ENCODE data around the gene HMOX1.

HMOX1 gene

DNA sequence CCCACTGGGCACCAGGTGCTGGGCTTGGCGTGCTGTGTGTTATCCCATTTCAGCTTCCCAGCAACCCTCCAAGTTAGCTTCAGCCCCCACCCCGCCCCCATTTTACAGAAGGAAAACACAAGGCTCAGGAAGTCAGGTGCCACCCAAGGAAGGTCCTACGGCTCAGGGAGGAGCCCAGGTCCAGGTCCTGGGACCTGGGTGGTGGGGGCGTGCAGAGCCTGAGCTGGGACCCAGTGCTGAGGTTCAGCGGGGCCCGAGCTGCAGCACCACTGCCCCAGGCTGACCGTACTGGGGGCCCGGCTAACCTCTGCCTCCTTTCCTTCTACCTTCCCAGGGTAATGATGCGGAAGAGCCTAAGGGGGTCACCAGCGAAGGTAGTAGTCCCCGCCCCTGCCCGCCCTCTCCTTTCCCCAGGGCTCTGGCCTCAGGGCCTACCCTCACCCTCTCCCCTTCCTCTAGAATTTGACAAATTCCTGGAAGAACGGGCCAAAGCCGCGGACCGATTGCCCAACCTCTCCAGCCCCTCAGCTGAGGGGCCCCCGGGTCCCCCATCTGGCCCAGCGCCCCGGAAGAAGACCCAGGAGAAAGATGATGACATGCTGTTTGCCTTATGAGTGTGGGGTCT lies 34.2 kb upstream of the HMOX1 start:
- FAIRE-seq (no peak), DNase-seq (ENCODE audit: insufficient read length, low spot score) (no peak)
- TF ChIP-seq, protein P1, sequence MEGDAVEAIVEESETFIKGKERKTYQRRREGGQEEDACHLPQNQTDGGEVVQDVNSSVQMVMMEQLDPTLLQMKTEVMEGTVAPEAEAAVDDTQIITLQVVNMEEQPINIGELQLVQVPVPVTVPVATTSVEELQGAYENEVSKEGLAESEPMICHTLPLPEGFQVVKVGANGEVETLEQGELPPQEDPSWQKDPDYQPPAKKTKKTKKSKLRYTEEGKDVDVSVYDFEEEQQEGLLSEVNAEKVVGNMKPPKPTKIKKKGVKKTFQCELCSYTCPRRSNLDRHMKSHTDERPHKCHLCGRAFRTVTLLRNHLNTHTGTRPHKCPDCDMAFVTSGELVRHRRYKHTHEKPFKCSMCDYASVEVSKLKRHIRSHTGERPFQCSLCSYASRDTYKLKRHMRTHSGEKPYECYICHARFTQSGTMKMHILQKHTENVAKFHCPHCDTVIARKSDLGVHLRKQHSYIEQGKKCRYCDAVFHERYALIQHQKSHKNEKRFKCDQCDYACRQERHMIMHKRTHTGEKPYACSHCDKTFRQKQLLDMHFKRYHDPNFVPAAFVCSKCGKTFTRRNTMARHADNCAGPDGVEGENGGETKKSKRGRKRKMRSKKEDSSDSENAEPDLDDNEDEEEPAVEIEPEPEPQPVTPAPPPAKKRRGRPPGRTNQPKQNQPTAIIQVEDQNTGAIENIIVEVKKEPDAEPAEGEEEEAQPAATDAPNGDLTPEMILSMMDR (IDR thresholded peaks at IDR 0.05; ENCODE audit: insufficient read depth, missing control alignments), result no peak

DNA sequence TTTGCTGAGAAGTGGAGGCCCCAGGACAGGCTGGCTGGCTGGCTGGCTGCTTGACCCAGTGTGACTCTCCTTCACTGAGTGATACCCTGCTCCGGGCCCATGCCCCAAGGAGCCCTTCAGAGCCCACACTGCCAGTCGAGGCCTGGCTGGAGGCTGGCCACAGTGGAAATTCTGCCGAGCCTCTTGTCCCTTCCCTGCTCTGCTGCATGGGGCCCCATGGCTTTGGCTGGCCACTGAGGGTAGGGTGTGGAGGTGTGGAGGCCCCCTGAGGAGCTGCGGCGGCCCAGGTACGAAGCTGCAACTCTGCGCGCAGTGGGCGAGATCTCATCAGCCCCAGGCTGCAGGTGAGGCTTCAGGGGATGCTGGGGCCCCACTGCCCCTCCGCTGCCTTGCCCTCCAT lies 33.4 kb upstream of the HMOX1 start:
- DNase-seq (ENCODE audit: insufficient read length, low spot score) (no peak), FAIRE-seq (no peak)
- TF ChIP-seq, protein P1 (IDR thresholded peaks at IDR 0.05; ENCODE audit: insufficient read depth, missing control alignments), result no peak

DNA sequence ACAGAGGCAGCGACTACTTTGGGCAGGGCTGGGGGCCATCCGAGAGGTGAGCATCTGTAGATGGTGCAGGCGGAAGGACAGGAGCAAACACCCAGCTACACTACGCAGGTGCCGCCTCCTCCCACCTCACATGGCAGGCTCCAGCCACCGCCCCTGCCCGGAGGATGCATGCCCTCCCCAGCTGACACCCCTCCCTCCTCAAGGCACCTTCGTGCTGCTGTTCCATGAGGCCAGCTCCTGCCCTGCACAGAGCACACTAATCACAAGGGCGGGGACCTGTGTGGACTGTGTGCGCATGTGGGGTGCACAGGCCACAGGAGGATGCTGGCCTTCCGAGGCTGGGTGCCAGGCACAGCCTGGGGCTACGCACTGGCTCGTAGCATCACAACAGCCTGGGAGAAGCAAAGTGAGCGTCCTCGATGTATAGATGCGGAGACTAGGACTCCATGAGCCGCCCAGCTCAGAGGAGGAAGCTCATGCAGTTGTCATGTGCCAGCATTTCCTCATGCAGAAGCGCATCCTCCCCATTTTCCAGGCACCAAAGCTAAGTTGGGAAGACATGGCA lies 32.8 kb upstream of the HMOX1 start:
- FAIRE-seq, result no peak
- TF ChIP-seq, protein P1 (IDR thresholded peaks at IDR 0.05; ENCODE audit: insufficient read depth, missing control alignments), result no peak

DNA sequence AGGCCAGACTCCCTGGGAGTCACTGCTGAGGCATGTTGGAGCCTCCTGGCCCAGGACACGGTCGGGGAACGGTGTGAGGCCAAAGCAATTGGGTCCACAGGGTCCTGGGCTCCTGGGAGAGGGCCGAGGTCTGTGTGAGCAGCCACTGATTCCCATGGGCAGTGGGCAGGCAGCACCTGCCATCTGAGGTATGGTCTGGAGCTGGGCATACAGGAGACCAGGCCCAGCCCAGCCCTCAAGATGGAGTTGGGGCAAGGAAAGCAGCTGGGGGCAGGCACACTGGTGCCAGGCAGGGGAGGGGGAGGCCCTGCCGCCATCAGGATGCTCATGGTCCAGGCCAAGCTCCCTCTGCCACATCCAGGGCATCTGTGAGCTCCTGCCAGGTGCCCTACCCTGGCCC lies 32.2 kb upstream of the HMOX1 start:
- FAIRE-seq (no peak), DNase-seq (ENCODE audit: insufficient read length, low spot score) (no peak)
- TF ChIP-seq, protein P1 (IDR thresholded peaks at IDR 0.05; ENCODE audit: insufficient read depth, missing control alignments), result no peak

More for the DNA sequence above, 32.8 kb upstream of the HMOX1 start:
- DNase-seq (ENCODE audit: insufficient read length, low spot score), result no peak

DNA sequence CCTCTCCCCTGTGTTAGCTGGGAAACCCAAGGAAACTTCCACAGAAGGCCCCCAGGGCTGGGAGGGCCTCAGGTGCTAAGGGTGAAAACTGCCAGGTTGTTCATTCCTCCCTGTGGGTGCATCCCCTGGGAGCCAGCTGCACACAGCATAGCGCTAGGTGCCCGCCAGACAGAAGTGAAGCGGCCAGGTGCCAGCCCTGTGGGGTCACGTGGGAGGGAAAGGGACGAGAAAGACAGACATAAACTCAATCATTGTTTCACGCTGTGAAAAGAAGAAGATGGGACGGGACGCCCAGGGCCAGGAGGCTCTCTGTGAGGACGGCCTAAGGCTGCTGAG lies 31.6 kb upstream of the HMOX1 start:
- no peak for FAIRE-seq
- no peak for DNase-seq (ENCODE audit: insufficient read length, low spot score)
- TF ChIP-seq, protein P1 (IDR thresholded peaks at IDR 0.05; ENCODE audit: insufficient read depth, missing control alignments), result no peak

DNA sequence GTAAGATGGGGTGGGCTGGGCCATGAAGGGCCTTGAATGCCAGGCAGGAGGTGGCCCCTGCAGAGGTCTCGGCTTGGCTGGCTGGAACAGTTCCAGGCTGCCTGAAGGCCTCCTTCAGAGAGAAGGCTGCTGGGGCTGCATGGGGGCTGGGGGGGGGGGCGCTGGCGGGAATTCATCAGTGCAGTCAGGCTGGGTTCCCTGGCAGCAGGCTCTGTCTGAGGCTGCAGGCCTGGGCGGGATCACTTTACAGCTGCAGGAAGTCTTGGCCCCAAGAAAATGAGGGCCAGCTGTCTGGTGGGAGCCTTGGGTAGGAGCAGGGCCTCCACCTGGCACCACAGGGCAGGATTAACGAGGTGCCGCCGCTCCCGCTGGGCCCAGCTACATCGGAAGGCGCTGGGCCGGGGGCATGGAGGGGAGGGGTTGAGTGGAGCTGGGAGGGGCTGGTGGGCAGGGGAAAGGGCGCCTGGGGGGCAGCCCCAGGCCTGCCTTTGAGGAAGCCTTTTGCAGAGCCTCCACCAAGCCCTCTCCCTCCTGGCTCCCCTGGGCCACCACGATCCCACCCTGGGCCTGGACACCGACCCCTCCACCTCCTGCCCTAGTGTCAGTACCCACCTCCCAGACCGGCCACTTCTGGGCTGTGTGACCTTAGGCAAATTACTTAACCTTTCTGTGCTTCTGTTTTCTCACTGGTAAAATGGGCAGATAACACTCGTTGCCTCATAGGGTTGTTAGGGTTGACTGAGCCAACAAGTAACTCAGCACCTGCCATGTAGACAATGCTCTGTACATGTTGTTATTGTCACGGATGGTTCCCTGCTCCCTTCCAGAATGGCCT lies 31.0 kb upstream of the HMOX1 start:
- TF ChIP-seq, protein P1 (IDR thresholded peaks at IDR 0.05; ENCODE audit: insufficient read depth, missing control alignments), result no peak
- no peak for FAIRE-seq
- no peak for DNase-seq (ENCODE audit: insufficient read length, low spot score)

Measured in D721Med (cell line).